ENCODE results near the gene KLHL21.

GRCh38 chr1:6581561-6582305 lies 20.9 kb downstream of the KLHL21 start:
- TF ChIP-seq CTCF (IDR thresholded peaks at IDR 0.05; ENCODE audit: low read length) = no peak
- TF ChIP-seq EZH2 (IDR thresholded peaks at IDR 0.05; ENCODE audit: borderline replicate concordance, low read length) = no peak
